Gastrocnemius medialis (tissue), 4 donors: ENCODE data around the gene MEN1. TPM values are rescaled to one million over a fixed set of nuclear protein-coding genes. Genes with fewer than 3 reads are reported as not detected.

Experiments used
- ATAC-seq, 2 donors: fragments of 150-250 bp; one replicate each; pipeline ENCODE4 v1.9.1; 2016
- DNase-seq, 2 donors: peaks; one replicate each; pipeline ENCODE4 v3.0.0-alpha.2; 2019
- H3K27ac ChIP-seq, 4 donors: fragments of 200-600 bp; sonication (generic); 1 replicate in 1 of 4; 2 replicates in 3 of 4; pipeline ENCODE4 v1.5.1; 2016 to 2018; ENCODE audit warnings: mild to moderate bottlenecking in 2 of 4, moderate library complexity in 1 of 4
- H3K27me3 ChIP-seq, 3 donors: fragments of 200-600 bp; sonication (generic) in 2 of 3; 1 replicate in 1 of 3; 2 replicates in 2 of 3; pipeline versions ENCODE4 v1.5.1 to v1.6.0; 2016 to 2019; ENCODE audit warnings: mild to moderate bottlenecking in 1 of 3, moderate library complexity in 1 of 3
- H3K36me3 ChIP-seq, 2 donors: fragments of 200-600 bp; sonication (generic) in 1 of 2; one replicate each; pipeline ENCODE4 v1.5.1; 2017 to 2018
- H3K4me1 ChIP-seq, 2 donors: fragments of 200-600 bp; sonication (generic) in 1 of 2; one replicate each; pipeline ENCODE4 v1.5.1; 2016 to 2017; ENCODE audit warnings: mild to moderate bottlenecking in 2 of 2
- H3K4me3 ChIP-seq, 4 donors: fragments of 200-600 bp; sonication (generic) in 3 of 4; 1 replicate in 1 of 4; 2 replicates in 3 of 4; pipeline ENCODE4 v1.5.1; 2016 to 2019; ENCODE audit warnings: mild to moderate bottlenecking in 2 of 4
- H3K9me3 ChIP-seq, 3 donors: fragments of 200-600 bp; sonication (generic) in 2 of 3; 1 replicate in 1 of 3; 2 replicates in 2 of 3; pipeline ENCODE4 v1.5.1; 2016 to 2019
- CTCF ChIP-seq, 5 experiments: fragments of 450-650 bp in 3 of 5; fragments of 200-600 bp in 2 of 5; sonication (generic) in 2 of 5; IDR thresholded peaks in 4 of 5; conservative IDR thresholded peaks in 1 of 5; 1 replicate in 4 of 5; 2 replicates in 1 of 5; pipeline ENCODE4 v1.5.1; 2016 to 2019; ENCODE audit warnings: antibody characterized with exemption in 5 of 5, mild to moderate bottlenecking in 3 of 5, moderate library complexity in 3 of 5
- POLR2A ChIP-seq, 2 donors: fragments of 450-650 bp; IDR thresholded peaks; one replicate each; pipeline ENCODE4 v1.6.1; 2017; ENCODE audit warnings: antibody characterized with exemption in 2 of 2, mild to moderate bottlenecking in 2 of 2, moderate library complexity in 2 of 2
- in situ Hi-C, 4 donors: fragments of 200-750 bp; cut with MboI; loops; one replicate each; pipeline versions ENCODE4 v1.15.0 to v1.8.0; 2017; ENCODE audit warnings: low sequenced_read_pairs in 4 of 4
- intact Hi-C: fragments of 100-400 bp; cut with DNase I; formaldehyde crosslinking; loops from one replicate; pipeline ENCODE4 v1.15.1; 2023; ENCODE audit warnings: low total_unique reads
- total RNA-seq, 4 donors: library from RNA; depleted of rRNA; stranded (reverse); fragments of >200 nt; gene quantifications; one replicate each; pipeline versions ENCODE4 v1.1.0 to v1.2.3, GENCODE V29; 2016

Gene MEN1
- 10 to 100 TPM in 2 of 4 donors, 1 to 10 TPM in 2; 7.4 to 12.2 (median 9.8) TPM for total RNA-seq

- in situ Hi-C loops (no loop called here), intact Hi-C loops (no loop called here)
Observed at GRCh38 chr11:64810271-64810890, at the start of gene MEN1. Gene MEN1, minus strand, starts transcription at chr11:64810551. Its CDS starts 442 bp downstream, at chr11:64810109.

GRCh38 chr11:64859542-64860414 is 49.4 kb upstream of the MEN1 start:
- Histone ChIP-seq H3K9me3 (no peaks in the 10 kb centered on the region), H3K4me3 (no peak overlapping the region), H3K4me1 (peaks cover 83 to 87% of the 10 kb centered on the region in 2 donors), H3K27ac (peak overlapping the region; percentile 90 to 94 (median 92)), H3K27me3 (no peaks in the 10 kb centered on the region), H3K36me3 (no peaks in the 10 kb centered on the region)
- ATAC-seq (no peak), DNase-seq (no peak)
- in situ Hi-C loops (no loop called here), intact Hi-C loops (loop anchor here (5.0 to 10.0 kb wide), 2 partner anchors 255 to 718 kb away; partner anchors contain the start of genes EHBP1L1, TM7SF2 and ZNHIT2)
- TF ChIP-seq POLR2A (IDR thresholded peaks at IDR 0.05) = no peak
- TF ChIP-seq CTCF (IDR thresholded peaks at IDR 0.05 in 4 of 5, conservative IDR thresholded peaks at IDR 0.05 in 1 of 5) = no peak

More at GRCh38 chr11:64810271-64810890, at the start of gene MEN1:
- Histone ChIP-seq H3K4me1 (peaks cover 8 to 12% of the 10 kb centered on the region in 2 donors), H3K4me3 (peak within 1 kb of the TSS; percentile 78 to 91 (median 84)), H3K9me3 (no peaks in the 10 kb centered on the region), H3K27ac (peak within 1 kb of the TSS; percentile 80 to 85 (median 82)), H3K36me3 (peaks cover 0 to 21% of the 10 kb centered on the region in 2 donors), H3K27me3 (no peaks in the 10 kb centered on the region)
- ATAC-seq (peak; percentile 97), DNase-seq (peak; percentile 95 to 96)
- TF ChIP-seq CTCF (IDR thresholded peaks at IDR 0.05 in 4 of 5, conservative IDR thresholded peaks at IDR 0.05 in 1 of 5) = no peak
- peak; percentile 72 to 79 for TF ChIP-seq POLR2A (IDR thresholded peaks at IDR 0.05)

GRCh38 chr11:64858467-64859263 is 48.3 kb upstream of the MEN1 start:
- TF ChIP-seq POLR2A (IDR thresholded peaks at IDR 0.05) (peak; percentile 61 to 65), CTCF (IDR thresholded peaks at IDR 0.05 in 4 of 5, conservative IDR thresholded peaks at IDR 0.05 in 1 of 5) (no peak)
- DNase-seq (peak; percentile 96 to 99), ATAC-seq (peak; percentile 74 to 85)
- H3K4me3 ChIP-seq = peak overlapping the region in 1 of 4 donors; percentile 15
- in situ Hi-C loops = no loop called here
- H3K27ac ChIP-seq = peak overlapping the region; percentile 90 to 94 (median 92)
- H3K27me3 ChIP-seq = no peaks in the 10 kb centered on the region
- intact Hi-C loops = loop anchor here (5.0 to 10.0 kb wide), 2 partner anchors 256 to 719 kb away; partner anchors contain the start of genes EHBP1L1, TM7SF2 and ZNHIT2
- no peaks in the 10 kb centered on the region for H3K9me3 ChIP-seq
- H3K36me3 ChIP-seq = no peaks in the 10 kb centered on the region
- H3K4me1 ChIP-seq = peaks cover 83 to 87% of the 10 kb centered on the region in 2 donors

GRCh38 chr11:64857485-64857884 is 47.1 kb upstream of the MEN1 start:
- Histone ChIP-seq H3K4me1 (peaks cover 83 to 87% of the 10 kb centered on the region in 2 donors), H3K9me3 (no peaks in the 10 kb centered on the region), H3K36me3 (no peaks in the 10 kb centered on the region), H3K27ac (peak overlapping the region; percentile 90 to 94 (median 92)), H3K27me3 (no peaks in the 10 kb centered on the region), H3K4me3 (no peak overlapping the region)
- in situ Hi-C loops (no loop called here), intact Hi-C loops (loop anchor here (5.0 to 10.0 kb wide), 2 partner anchors 257 to 720 kb away; partner anchors contain the start of genes EHBP1L1, TM7SF2 and ZNHIT2)
- TF ChIP-seq POLR2A (IDR thresholded peaks at IDR 0.05) (no peak), CTCF (IDR thresholded peaks at IDR 0.05 in 4 of 5, conservative IDR thresholded peaks at IDR 0.05 in 1 of 5) (no peak)
- ATAC-seq (no peak), DNase-seq (no peak)
